MCF 10A (cell line): ENCODE data around the gene COLEC12. TPM values are rescaled to one million over a fixed set of nuclear protein-coding genes. Genes with fewer than 3 reads are reported as not detected.
A peak's percentile ranks its signal among the peaks of the same experiment; 100 is the strongest.

Experiments
- BruUV-seq: library from RNA; stranded (reverse); fragments of 400-500 nt; replicated peaks from 2 replicates; lab custom pipeline; 2021; lab: Mats Ljungman, UMichigan
- CTCF ChIA-PET: fragments of 300-600 bp; sonication (Branson Sonifier 250); formaldehyde crosslinking; extraction: SDS; loops from one replicate; lab custom pipeline; 2021; ENCODE audit warnings: antibody characterized with exemption, inconsistent platforms; lab: Yijun Ruan, JAX
- POLR2A ChIA-PET: fragments of 300-600, 350-650 bp; sonication (Branson Sonifier 250); formaldehyde crosslinking; extraction: SDS; loops from one replicate; lab custom pipeline; 2020; ENCODE audit warnings: antibody characterized with exemption, inconsistent platforms; lab: Yijun Ruan, JAX
- DNase-seq: peaks from one replicate; pipeline ENCODE4 v3.0.0-alpha.2; 2018; ENCODE audit not compliant: unreplicated experiment
- H3K27ac Mint-ChIP-seq: one replicate; pipeline ENCODE4 v1.8.0; 2022; ENCODE audit warnings: mild to moderate bottlenecking, low read depth, mixed read lengths; ENCODE audit not compliant: unreplicated experiment
- H3K27me3 Mint-ChIP-seq: one replicate; pipeline ENCODE4 v1.8.0; 2022; ENCODE audit warnings: mixed read lengths; ENCODE audit not compliant: insufficient read depth, unreplicated experiment
- H3K36me3 Mint-ChIP-seq: one replicate; pipeline ENCODE4 v1.8.0; 2022; ENCODE audit warnings: mild to moderate bottlenecking, moderate library complexity, mixed read lengths; ENCODE audit not compliant: insufficient read depth, unreplicated experiment
- H3K4me1 Mint-ChIP-seq: one replicate; pipeline ENCODE4 v1.8.0; 2022; ENCODE audit warnings: mixed read lengths; ENCODE audit not compliant: insufficient read depth, unreplicated experiment
- H3K4me3 Mint-ChIP-seq: one replicate; pipeline ENCODE4 v1.8.0; 2022; ENCODE audit warnings: mild to moderate bottlenecking, moderate library complexity, mixed read lengths; ENCODE audit not compliant: unreplicated experiment
- H3K9me3 Mint-ChIP-seq: one replicate; pipeline ENCODE4 v1.8.0; 2022; ENCODE audit warnings: mixed read lengths; ENCODE audit not compliant: unreplicated experiment
- intact Hi-C: fragments of 100-400 bp; cut with micrococcal nuclease; formaldehyde crosslinking; loops from 2 replicates; pipeline ENCODE4 v1.14.1; 2022
- total RNA-seq: library from RNA; stranded (reverse); gene quantifications from 2 replicates; pipeline ENCODE4 v1.2.3, GENCODE V29; 2022
- TF ChIP-seq, protein P1 (sequence below): fragments of 200-600 bp; IDR thresholded peaks from one replicate; pipeline ENCODE4 v1.8.0; 2022; ENCODE audit warnings: antibody characterized with exemption, mild to moderate bottlenecking; ENCODE audit not compliant: unreplicated experiment

The COLEC12 gene
- total RNA-seq, 1 experiment from 2014 or later = 0.05 TPM

DNA sequence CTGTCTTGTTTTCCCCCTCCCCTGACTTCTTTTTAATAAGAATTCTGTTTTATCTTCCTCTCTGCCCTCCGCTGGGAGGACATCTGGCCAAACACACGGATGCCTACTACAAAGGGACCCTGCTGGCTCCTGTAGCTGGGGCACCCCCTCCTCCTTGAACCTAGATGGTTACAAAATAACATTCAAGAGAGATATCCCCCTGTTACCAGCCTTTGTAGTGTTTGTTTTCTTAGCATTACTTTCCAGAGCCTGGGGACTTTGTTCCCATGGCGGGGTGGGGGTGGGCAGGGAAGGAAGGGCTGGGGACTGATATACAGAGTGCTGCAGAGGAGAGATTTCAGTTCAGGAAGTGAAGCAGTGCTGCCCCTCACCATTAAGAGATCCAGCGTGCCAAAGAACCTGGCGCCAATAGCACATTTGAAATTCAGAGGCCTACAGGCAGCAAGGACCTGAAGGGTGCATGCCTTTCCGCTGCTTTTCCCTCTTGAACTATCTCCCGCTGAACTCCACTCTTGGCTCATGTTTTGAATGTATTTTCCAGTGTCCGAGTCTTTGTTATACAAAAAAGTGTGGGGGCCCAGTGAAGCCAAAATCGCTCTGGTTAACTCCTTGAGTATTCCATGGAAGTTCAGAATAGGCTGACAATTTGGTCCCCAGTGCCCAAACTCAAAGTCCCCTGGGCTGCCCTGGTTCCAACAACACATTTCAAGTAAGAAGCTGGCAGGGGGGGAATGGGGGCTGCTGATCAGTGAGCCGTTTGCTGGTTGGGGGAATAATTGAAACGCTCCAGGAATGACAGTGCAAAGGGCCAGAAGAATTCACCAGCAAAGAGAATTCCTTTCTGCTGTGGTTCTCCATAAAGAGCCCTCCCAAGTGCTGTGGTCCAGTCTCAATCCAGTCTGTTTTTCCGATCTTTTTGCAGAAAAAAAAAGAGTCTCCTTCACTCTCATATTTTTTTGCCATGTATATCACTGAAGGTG is 137.9 kb downstream of the COLEC12 start:
- Mint-ChIP-seq H3K9me3 (peaks cover 32% of the 10 kb centered on the region), H3K27me3 (no peaks in the 10 kb centered on the region), H3K27ac (no peak overlapping the region), H3K36me3 (no peaks in the 10 kb centered on the region), H3K4me3 (no peak overlapping the region), H3K4me1 (no peaks in the 10 kb centered on the region)
- intact Hi-C loops = no loop called here
- no TSS peak for BruUV-seq
- ChIA-PET POLR2A (no interaction called here), CTCF (interaction anchor here (0.6 kb wide), 1 partner anchor 41 kb away, joined by 3 read pairs; no protein-coding TSS in a partner anchor)
- DNase-seq = no peak
- TF ChIP-seq, protein P1, sequence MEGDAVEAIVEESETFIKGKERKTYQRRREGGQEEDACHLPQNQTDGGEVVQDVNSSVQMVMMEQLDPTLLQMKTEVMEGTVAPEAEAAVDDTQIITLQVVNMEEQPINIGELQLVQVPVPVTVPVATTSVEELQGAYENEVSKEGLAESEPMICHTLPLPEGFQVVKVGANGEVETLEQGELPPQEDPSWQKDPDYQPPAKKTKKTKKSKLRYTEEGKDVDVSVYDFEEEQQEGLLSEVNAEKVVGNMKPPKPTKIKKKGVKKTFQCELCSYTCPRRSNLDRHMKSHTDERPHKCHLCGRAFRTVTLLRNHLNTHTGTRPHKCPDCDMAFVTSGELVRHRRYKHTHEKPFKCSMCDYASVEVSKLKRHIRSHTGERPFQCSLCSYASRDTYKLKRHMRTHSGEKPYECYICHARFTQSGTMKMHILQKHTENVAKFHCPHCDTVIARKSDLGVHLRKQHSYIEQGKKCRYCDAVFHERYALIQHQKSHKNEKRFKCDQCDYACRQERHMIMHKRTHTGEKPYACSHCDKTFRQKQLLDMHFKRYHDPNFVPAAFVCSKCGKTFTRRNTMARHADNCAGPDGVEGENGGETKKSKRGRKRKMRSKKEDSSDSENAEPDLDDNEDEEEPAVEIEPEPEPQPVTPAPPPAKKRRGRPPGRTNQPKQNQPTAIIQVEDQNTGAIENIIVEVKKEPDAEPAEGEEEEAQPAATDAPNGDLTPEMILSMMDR = no peak

DNA sequence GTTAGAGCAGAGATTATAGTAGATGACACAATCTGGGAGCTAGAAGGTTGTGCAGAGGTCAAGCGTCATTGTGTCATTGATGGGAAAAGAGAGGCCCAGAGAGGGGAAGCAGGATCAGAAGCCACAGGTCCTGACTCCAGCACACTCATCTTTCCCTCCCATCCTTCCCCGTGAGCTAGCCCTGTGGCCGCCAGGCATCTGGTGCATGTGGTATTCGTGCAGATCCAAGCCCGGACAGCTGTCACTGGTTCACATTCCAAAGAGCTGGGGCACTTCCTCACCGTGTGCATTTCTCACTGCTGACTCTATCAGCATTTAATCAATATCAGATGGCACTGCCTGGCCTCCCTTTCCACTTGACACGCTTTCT is 138.6 kb downstream of the COLEC12 start:
- Mint-ChIP-seq H3K27ac (no peak overlapping the region), H3K4me1 (no peaks in the 10 kb centered on the region)

DNA sequence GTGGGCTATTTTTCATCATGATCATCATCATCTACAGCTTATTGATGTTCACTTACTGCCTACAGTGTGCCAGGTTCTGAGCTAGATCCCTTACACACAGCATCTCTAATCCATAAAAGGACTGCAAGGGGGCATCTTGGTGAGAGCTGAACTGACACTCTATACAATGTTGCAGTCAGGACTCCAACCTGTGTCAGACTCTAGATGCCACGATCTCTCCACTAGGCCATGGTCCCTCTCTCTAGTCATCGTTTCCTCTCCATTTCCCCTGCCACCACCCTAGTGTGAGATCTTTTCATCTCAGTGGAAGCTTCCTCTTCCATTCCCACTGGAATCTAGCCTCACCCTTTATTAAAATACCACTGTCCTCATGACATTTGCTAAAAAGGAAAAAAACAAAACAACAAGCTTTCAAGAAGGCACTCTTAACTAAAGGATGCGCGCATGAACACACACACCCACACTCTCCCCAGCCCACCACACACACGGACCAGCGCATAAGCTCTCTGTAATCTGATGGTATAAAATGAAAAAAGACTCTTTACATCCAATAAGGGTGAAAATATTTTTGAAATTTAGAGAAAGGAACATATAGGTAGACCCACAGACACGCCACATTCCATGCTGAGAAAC is 139.3 kb downstream of the COLEC12 start:
- CTCF ChIA-PET = interaction anchor here (0.6 to 0.9 kb wide), 2 partner anchors 10 to 223 kb away, joined by 3 to 5 read pairs; no protein-coding TSS in a partner anchor
- BruUV-seq = no TSS peak
- H3K27ac Mint-ChIP-seq = no peak overlapping the region
- POLR2A ChIA-PET = no interaction called here
- H3K4me3 Mint-ChIP-seq = no peak overlapping the region
- H3K27me3 Mint-ChIP-seq = no peaks in the 10 kb centered on the region
- H3K36me3 Mint-ChIP-seq = no peaks in the 10 kb centered on the region
- no peak for DNase-seq
- intact Hi-C loops = no loop called here
- H3K9me3 Mint-ChIP-seq = peaks cover 25% of the 10 kb centered on the region
- TF ChIP-seq, protein P1 = no peak
- H3K4me1 Mint-ChIP-seq = no peaks in the 10 kb centered on the region

More for the DNA sequence above, 138.6 kb downstream of the COLEC12 start:
- no peaks in the 10 kb centered on the region for H3K27me3 Mint-ChIP-seq
- ChIA-PET POLR2A (no interaction called here), CTCF (interaction anchor here (0.6 to 0.9 kb wide), 2 partner anchors 9 to 40 kb away, joined by 3 to 5 read pairs; no protein-coding TSS in a partner anchor)
- H3K9me3 Mint-ChIP-seq = peaks cover 29% of the 10 kb centered on the region
- DNase-seq = peak; percentile 4
- BruUV-seq = no TSS peak
- H3K36me3 Mint-ChIP-seq = no peaks in the 10 kb centered on the region
- no peak overlapping the region for H3K4me3 Mint-ChIP-seq
- intact Hi-C loops = no loop called here
- TF ChIP-seq, protein P1 = no peak

DNA sequence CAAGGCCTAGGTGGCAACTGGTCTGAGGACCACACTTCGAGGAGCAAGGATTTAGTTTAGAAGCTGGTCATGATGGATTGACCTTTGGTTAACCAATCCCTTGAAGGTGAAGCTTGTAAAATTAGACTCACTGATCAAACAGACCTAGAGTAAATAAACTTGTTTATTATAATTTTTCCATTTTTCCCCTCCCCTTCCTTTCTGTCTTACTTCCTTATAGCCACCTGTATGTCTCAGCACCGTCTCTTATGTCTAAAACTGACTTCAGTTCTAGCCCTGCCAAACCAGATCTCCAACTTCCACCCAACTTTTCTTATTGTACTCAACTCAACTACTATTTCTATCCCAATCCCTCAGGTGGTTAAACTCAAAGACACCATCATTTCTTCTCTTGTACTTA is 139.8 kb downstream of the COLEC12 start:
- Mint-ChIP-seq H3K4me3 (no peak overlapping the region), H3K27me3 (no peaks in the 10 kb centered on the region), H3K27ac (no peak overlapping the region), H3K9me3 (peaks cover 21% of the 10 kb centered on the region), H3K36me3 (no peaks in the 10 kb centered on the region), H3K4me1 (no peaks in the 10 kb centered on the region)
- POLR2A ChIA-PET = no interaction called here
- DNase-seq = no peak
- CTCF ChIA-PET = no interaction called here
- intact Hi-C loops = no loop called here
- no TSS peak for BruUV-seq
- TF ChIP-seq, protein P1 = no peak
